ENCODE measurements around the gene TMEM98.
"Not testable (repeated sequence)": the region's sequence is repeated elsewhere in the genome, so short reads cannot be mapped to it uniquely, and the experiment has no call there.

The TMEM98 gene

GRCh38 chr17:32915245-32915644 is 12.7 kb upstream of the TMEM98 start:
- DNase-seq (ENCODE audit: low spot score) = no peak

DNA sequence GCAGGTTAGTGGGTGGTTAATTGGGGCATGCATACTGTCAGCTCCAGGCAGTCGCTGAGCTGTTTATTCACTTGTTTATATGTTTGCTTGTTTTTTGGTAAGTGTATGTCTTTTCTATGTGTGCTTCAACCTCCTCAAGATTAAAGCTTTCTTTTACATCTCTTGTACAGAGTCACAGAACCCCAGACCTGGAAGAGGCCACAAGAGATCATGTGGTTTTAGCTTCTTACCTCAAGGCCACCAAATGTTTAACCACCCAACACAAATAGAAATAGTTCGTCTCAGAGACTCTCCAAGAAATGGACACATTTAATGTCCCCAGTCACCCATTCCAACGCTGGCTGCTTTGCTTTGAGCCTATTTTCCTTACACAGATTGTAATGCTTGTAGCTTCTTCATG is 11.8 kb upstream of the TMEM98 start:
- no peak for DNase-seq (ENCODE audit: low spot score)

- no peak for DNase-seq (ENCODE audit: low spot score)
Measured at GRCh38 chr17:32917081-32917480, 10.9 kb upstream of the TMEM98 start.

GRCh38 chr17:32917842-32918241 is 10.1 kb upstream of the TMEM98 start:
- no peak for DNase-seq (ENCODE audit: low spot score)

- DNase-seq (ENCODE audit: low spot score) = not testable (repeated sequence)
Measured at GRCh38 chr17:32919876-32920275, 8.1 kb upstream of the TMEM98 start.

- no peak for DNase-seq (ENCODE audit: low spot score)
Measured at GRCh38 chr17:32920293-32920692, 7.7 kb upstream of the TMEM98 start.

DNA sequence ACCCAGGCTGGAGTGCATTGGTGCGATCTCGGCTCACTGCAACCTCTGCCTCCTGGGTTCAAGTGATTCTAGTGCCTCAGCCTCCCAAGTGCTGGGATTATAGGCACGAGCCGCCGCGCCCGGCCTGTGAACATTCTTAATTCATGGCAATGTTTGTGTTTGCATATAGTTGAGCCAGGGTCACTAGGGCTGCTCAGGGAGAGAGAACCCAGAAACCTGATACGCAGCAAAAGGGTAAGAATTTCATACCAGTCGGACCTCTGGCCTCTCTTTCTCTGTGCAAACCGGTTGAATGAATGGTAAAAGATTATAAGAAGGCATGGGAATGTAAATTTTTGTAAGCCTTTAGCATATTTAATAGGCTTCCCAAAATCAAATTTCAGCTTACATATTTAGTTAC is 6.9 kb upstream of the TMEM98 start:
- no peak for DNase-seq (ENCODE audit: low spot score)

DNA sequence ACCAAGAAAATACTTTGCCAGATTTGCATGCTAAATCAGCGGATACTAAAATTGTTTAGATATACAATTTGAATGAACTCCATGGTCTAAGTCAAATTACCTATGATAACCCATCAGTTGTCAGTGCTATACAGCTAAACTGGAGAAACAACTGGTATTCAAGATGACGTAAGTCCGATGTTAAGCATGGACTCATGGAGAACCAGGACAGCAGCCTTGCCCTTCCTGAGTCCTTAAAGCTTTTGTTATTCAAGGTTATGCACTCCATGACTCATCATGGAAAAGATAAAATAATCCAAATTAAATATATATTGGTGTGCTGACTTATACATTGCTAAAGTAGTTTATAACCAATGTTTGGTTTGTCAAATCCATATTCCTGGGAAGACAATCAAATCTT is 4.0 kb upstream of the TMEM98 start:
- DNase-seq (ENCODE audit: low spot score) = not testable (repeated sequence)

DNA sequence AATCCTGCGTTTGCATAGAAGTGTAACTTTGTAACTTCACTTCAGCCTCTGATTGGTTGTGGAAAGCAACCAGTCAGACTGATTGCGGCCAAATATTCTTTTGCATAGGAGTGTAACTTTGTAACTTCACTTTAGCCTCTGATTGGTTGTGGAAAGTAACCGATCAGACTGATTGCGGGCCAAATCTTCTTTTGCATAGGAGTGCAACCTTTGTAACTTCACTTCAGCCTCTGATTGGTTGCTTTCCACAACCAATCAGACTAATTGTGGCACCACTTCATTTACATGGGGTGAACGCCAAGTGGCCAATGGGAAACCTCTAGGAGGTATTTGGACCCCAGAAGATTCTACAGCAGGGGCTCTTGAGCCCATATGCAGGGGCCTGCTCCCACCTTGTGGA is 1.8 kb upstream of the TMEM98 start:
- no peak for DNase-seq (ENCODE audit: low spot score)

- DNase-seq (ENCODE audit: low spot score) = not testable (repeated sequence)
Measured at GRCh38 chr17:32926789-32927188, 1.2 kb upstream of the TMEM98 start.

DNA sequence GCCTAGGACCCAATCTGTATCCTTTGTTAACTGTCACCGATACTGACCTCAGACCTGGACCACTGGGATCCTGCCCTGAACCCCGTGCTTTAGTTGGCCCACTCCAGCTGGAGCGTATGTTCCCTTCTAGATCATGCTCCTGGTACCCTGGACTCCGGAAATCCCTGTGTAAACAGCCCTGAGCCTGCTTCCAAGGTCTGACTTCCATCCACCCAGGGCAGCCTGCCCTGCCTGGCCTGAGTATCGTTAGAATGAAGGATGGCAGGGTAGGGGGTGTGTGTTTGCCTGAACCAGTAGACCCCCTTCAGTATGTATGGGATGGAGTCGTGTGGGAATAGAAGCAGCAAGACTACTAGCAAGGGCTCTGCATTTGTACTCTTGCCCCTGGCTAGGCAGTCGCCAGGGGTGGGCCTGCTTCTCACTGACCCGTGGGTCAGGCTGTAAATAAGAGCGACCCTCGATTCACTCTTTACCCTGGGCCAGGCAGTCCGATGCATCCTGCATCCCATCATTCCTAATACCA is 691 bp upstream of the TMEM98 start:
- DNase-seq (ENCODE audit: low spot score) = no peak

DNA sequence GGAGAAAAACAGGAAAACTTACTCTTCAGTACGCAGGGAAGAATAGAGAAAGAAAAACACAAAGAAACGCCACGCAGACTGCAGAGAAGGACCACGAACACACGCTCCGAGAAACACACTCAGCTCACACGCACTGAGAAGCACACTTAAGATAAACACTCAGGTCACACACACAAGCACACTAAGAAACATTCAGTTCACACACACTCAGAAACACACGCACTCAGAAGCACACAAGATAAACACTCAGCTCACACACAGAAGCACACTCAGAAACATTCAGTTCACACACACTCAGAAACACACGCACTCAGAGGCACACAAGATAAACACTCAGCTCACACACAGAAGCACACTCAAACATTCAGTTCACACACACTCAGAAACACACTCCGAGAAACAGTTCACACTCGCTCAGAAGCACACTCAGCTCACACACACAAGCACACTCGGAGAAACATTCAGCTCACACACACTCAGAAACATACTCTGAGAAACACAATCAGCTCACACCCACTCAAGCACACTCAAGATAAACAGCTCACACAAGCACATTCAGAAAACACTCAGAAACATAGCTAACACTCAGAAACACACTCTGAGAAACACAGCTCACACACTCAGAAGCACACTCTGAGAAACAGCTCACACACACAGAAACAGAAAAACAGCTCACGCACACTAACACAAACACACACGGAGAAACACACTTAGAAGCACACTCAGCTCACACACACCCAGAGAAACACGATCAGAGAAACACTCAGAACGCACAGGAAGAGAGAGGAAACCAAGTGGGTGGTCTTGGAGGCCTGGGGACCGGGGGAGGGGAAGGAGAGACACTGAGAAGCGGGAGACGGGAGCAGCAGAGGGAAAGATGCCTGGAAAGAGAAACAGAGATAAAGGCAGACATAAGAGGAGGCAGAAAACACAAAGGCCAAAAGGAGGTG is 908 bp downstream of the TMEM98 start:
- no peak for DNase-seq (ENCODE audit: low spot score)

GRCh38 chr17:32929588-32929987 is 1.6 kb downstream of the TMEM98 start:
- DNase-seq (ENCODE audit: low spot score) = no peak

DNA sequence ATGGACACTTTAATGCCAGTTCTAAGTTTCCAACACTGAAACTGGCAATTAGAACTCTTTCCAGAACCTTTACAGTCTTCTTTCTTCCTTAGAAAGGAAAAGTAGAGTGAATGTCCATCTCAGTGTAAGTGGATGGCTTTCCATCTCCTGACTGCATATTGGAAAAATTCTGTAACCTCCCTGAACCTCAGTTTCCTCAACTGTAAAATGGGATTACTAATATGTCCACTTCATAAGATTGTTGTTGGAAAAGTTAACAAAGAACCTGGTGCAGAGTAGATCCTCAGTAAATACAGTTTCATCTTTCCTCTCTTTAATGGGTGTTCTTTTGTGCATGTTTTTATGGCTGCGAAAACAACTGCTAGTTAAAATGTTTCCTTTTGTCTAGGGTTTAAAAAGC is 2.6 kb downstream of the TMEM98 start:
- DNase-seq (ENCODE audit: low spot score) = no peak

DNA sequence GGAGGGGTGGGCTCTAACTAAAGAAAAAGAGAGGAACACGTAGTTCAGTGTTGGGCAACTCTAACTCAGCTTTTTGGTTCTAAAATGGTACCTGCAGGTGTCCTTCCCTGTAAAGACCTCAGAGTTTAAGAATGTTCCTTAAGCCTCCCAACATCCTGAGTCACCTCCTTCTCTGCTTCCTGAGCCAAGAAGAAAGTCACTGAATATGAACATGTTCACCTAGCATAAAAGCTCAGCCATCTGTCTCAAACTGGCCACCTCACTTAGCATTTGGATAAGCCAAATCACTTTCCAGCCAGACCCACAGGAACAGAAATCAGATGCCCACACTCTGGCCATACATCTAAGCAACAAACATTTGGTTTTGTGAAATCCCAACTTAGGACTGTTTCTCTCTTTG is 3.7 kb downstream of the TMEM98 start:
- DNase-seq (ENCODE audit: low spot score) = no peak

- DNase-seq (ENCODE audit: low spot score) = no peak
Measured at GRCh38 chr17:32933881-32934280, 5.9 kb downstream of the TMEM98 start.

DNA sequence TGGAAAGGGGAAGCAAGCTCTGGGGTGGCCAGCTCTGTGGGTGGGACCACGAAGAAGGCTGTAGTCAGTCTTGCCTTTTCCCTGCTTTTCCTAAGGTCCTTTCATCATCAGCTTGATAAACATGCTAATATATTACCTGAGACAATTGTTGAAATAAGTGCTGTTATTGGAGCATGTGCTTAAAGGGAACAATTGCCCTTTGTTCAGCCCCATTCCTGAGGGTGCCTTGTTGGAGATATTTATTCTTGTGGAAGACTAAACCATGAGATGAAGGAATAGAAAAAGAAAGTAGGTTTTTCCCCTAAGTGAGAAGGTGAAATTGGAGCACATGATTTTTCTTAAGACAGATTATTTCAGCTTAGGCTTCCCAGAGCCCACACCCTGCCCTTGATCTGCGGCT is 7.8 kb downstream of the TMEM98 start:
- no peak for DNase-seq (ENCODE audit: low spot score)

- DNase-seq (ENCODE audit: low spot score) = no peak
Measured at GRCh38 chr17:32936186-32936893, 8.4 kb downstream of the TMEM98 start.

DNA sequence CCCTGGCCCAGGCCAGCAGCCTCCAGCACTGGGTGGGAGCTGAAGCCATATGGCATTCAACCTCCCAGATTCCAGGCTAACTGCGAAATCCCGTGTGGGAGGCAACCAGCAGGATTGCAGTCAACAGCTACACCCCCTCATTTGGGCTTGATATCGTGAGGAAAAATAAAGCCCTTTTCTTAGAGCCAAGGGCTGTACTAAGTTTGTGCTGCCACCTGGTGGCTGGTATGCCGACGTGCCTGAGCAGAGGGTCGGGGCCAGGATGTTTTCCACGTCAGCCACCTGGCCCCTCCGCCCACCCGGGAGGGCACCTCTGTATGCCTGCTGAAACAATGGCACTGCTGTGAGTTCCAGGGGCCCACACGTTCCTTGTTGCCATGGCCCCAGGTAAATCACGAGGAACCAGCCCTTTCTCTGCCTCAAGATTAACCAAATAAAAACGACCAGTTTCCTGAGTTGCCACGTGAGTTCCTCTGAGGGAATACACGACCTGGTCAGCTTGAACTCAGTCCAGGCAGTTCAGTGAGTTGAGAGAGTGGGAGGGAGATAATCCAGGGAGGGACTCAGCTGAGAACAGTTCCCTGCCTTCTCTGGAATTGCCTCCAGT is 9.0 kb downstream of the TMEM98 start:
- DNase-seq (ENCODE audit: low spot score) = peak; percentile 75

DNA sequence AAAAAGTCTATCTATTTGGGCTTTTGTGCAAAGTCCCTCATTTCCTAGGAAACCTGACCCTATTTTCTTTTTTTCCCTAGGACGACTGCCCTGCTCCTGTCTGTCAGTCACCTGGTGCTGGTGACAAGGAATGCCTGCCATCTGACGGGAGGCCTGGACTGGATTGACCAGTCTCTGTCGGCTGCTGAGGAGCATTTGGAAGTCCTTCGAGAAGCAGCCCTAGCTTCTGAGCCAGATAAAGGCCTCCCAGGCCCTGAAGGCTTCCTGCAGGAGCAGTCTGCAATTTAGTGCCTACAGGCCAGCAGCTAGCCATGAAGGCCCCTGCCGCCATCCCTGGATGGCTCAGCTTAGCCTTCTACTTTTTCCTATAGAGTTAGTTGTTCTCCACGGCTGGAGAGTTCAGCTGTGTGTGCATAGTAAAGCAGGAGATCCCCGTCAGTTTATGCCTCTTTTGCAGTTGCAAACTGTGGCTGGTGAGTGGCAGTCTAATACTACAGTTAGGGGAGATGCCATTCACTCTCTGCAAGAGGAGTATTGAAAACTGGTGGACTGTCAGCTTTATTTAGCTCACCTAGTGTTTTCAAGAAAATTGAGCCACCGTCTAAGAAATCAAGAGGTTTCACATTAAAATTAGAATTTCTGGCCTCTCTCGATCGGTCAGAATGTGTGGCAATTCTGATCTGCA is 12.9 kb downstream of the TMEM98 start:
- DNase-seq (ENCODE audit: low spot score) = no peak

- DNase-seq (ENCODE audit: low spot score) = no peak
Measured at GRCh38 chr17:32941419-32942032, 13.6 kb downstream of the TMEM98 start.

GRCh38 chr17:32943206-32943605 is 15.3 kb downstream of the TMEM98 start:
- no peak for DNase-seq (ENCODE audit: low spot score)
